Spleen (tissue), 11 donors: ENCODE data around the gene WDR62. TPM values are rescaled to one million over a fixed set of nuclear protein-coding genes. Genes with fewer than 3 reads are reported as not detected.
A peak's percentile ranks its signal among the peaks of the same experiment; 100 is the strongest.

Experiments
- DNase-seq: peaks from one replicate; pipeline ENCODE4 v3.0.0-alpha.2; 2020
- H3K27ac ChIP-seq, 8 donors: fragments of 200-600 bp; sonication (generic) in 7 of 8; 1 replicate in 4 of 8; 2 replicates in 4 of 8; pipeline versions ENCODE4 v1.5.0 to v1.8.0; 2016 to 2021; ENCODE audit warnings: inconsistent platforms in 4 of 8, mild to moderate bottlenecking in 4 of 8, moderate library complexity in 1 of 8
- H3K27me3 ChIP-seq, 7 donors: fragments of 200-600 bp; sonication (generic) in 6 of 7; replicated peaks in 1 of 7; 1 replicate in 4 of 7; 2 replicates in 3 of 7; pipeline versions ENCODE4 v1.5.0 to v1.8.0; 2016 to 2021; ENCODE audit warnings: inconsistent platforms in 3 of 7, mild to moderate bottlenecking in 1 of 7
- H3K36me3 ChIP-seq, 6 donors: fragments of 200-600 bp; sonication (generic) in 5 of 6; 1 replicate in 4 of 6; 2 replicates in 2 of 6; pipeline versions ENCODE4 v1.5.0 to v1.8.0; 2016 to 2021; ENCODE audit warnings: inconsistent platforms in 2 of 6
- H3K4me1 ChIP-seq, 6 donors: fragments of 200-600 bp; sonication (generic) in 5 of 6; 1 replicate in 3 of 6; 2 replicates in 3 of 6; pipeline versions ENCODE4 v1.5.0 to v1.8.0; 2016 to 2021; ENCODE audit warnings: inconsistent platforms in 3 of 6
- H3K4me3 ChIP-seq, 8 donors: fragments of 200-600 bp; sonication (generic) in 7 of 8; 1 replicate in 4 of 8; 2 replicates in 4 of 8; pipeline versions ENCODE4 v1.5.0 to v1.8.0; 2016 to 2021; ENCODE audit warnings: inconsistent platforms in 4 of 8, mild to moderate bottlenecking in 4 of 8, moderate library complexity in 2 of 8
- H3K9me3 ChIP-seq, 8 donors: fragments of 200-600 bp; sonication (generic) in 7 of 8; 1 replicate in 4 of 8; 2 replicates in 4 of 8; pipeline versions ENCODE4 v1.5.0 to v1.8.0; 2016 to 2021; ENCODE audit warnings: inconsistent platforms in 4 of 8
- CTCF ChIP-seq, 11 experiments: fragments of 200-600 bp in 7 of 11; fragments of 450-650 bp in 4 of 11; sonication (generic) in 4 of 11; IDR thresholded peaks in 8 of 11; conservative IDR thresholded peaks in 3 of 11; 1 replicate in 7 of 11; 2 replicates in 4 of 11; pipeline versions ENCODE4 v1.4.0 to v1.8.0; 2016 to 2021; ENCODE audit warnings: antibody characterized with exemption in 11 of 11, inconsistent platforms in 4 of 11, mild to moderate bottlenecking in 1 of 11
- POLR2A ChIP-seq, 3 donors: fragments of 450-650 bp; IDR thresholded peaks; one replicate each; pipeline ENCODE4 v1.5.1; 2017; ENCODE audit warnings: antibody characterized with exemption in 3 of 3, mild to moderate bottlenecking in 1 of 3
- POLR2AphosphoS5 ChIP-seq, 3 donors: sonication (generic); formaldehyde crosslinking; IDR thresholded peaks; one replicate each; pipeline ENCODE4 v1.5.1; 2017; ENCODE audit warnings: antibody characterized with exemption in 3 of 3
- whole genome bisulfite sequencing, 5 donors: extraction: QIAGEN DNeasy Blood & Tissue Kit in 3 of 5; methylation state at CpG; one replicate each; pipeline versions ENCODE4 v1.1.5 to v1.1.7; 2013 to 2018; 5-methylcytosine and 5-hydroxymethylcytosine counted together
- intact Hi-C: fragments of 100-400 bp; cut with DNase I; formaldehyde crosslinking; loops from one replicate; pipeline ENCODE4 v1.15.0; 2023; ENCODE audit warnings: low total_unique reads
- polyA plus RNA-seq, 3 donors: library from polyadenylated mRNA; stranded (reverse); fragments of 200-250 nt; gene quantifications; one replicate each; pipeline ENCODE4 v1.2.1, GENCODE V29; 2013
- total RNA-seq, 7 donors: library from RNA; depleted of rRNA in 3 of 7; stranded (reverse); fragments of >200 nt in 3 of 7; fragmentation: NEBNext Ultra II Directional in 4 of 7; extraction: Animal tissue kit (Norgen Biotek cat#: 25700) in 4 of 7; gene quantifications; one replicate each; pipeline versions ENCODE4 v1.1.0 to v1.2.1, GENCODE V29; 2016 to 2021
- donor health status: healthy with polysubstance abuse.
- donor health status: DM: no; HTN: no; CAD: no; lungs with moderate emphysema.
- donor health status: DM: no; HTN: no; CAD: no.
- donor health status: Bipolar disorder and iron deficiency.
- donor health status: healthy.
- donor health status: DM: no; HTN: no; CAD: no.
- donor health status: DM: yes; HTN: yes; CAD: no.

WDR62 gene
- total and polyA plus RNA-seq, 10 donors: 1.3 to 5.2 (median 2.2) TPM

- no peak for DNase-seq
- Histone ChIP-seq H3K36me3 (peaks cover 0 to 75% (median 43%) of the 10 kb centered on the region in 6 donors), H3K27ac (peak overlapping the region in 7 of 8 donors; percentile 87 to 96 (median 93)), H3K9me3 (no peaks in the 10 kb centered on the region), H3K27me3 (no peaks in the 10 kb centered on the region), H3K4me3 (peak overlapping the region in 7 of 8 donors; percentile 71 to 96 (median 82)), H3K4me1 (peaks cover 15 to 57% (median 35%) of the 10 kb centered on the region in 6 donors)
- TF ChIP-seq POLR2A (IDR thresholded peaks at IDR 0.05) (no peak), CTCF (IDR thresholded peaks at IDR 0.05 in 8 of 11, conservative IDR thresholded peaks at IDR 0.05 in 3 of 11) (no peak), POLR2AphosphoS5 (IDR thresholded peaks at IDR 0.05) (no peak)
- intact Hi-C loops: loop anchor here (10.0 kb wide), 1 partner anchor 61 kb away; the partner anchor contains the start of genes THAP8 and WDR62
- 83 to 100% (median 94%) methylated on average over 1 of the region's 1 CpG for WGBS, 5 donors
These were observed 61.6 kb downstream of the WDR62 start for GRCh38 chr19:36116344-36116637.

- TF ChIP-seq POLR2A (IDR thresholded peaks at IDR 0.05) (no peak), CTCF (IDR thresholded peaks at IDR 0.05 in 8 of 11, conservative IDR thresholded peaks at IDR 0.05 in 3 of 11) (no peak), POLR2AphosphoS5 (IDR thresholded peaks at IDR 0.05) (peak in 1 of 3 donors; percentile 19)
- Histone ChIP-seq H3K9me3 (no peaks in the 10 kb centered on the region), H3K27ac (no peak overlapping the region), H3K36me3 (peaks cover 0 to 91% (median 63%) of the 10 kb centered on the region in 6 donors), H3K27me3 (no peaks in the 10 kb centered on the region), H3K4me3 (no peak overlapping the region), H3K4me1 (peaks cover 6 to 34% (median 21%) of the 10 kb centered on the region in 6 donors)
- WGBS, 5 donors: 92 to 94% (median 93%) methylated on average over 26 of the region's 26 CpGs
- DNase-seq: no peak
- intact Hi-C loops: no loop called here
These were observed 65.6 kb downstream of the WDR62 start for GRCh38 chr19:36120092-36120983.

GRCh38 chr19:36120984-36121358, 66.3 kb downstream of the WDR62 start:
- intact Hi-C loops: no loop called here
- peaks cover 0 to 97% (median 69%) of the 10 kb centered on the region in 6 donors for H3K36me3 ChIP-seq
- WGBS, 5 donors: 91 to 97% (median 96%) methylated on average over 15 to 18 of the region's 18 CpGs
- peaks cover 5 to 29% (median 18%) of the 10 kb centered on the region in 6 donors for H3K4me1 ChIP-seq
- no peak for TF ChIP-seq POLR2A (IDR thresholded peaks at IDR 0.05)
- TF ChIP-seq CTCF (IDR thresholded peaks at IDR 0.05 in 8 of 11, conservative IDR thresholded peaks at IDR 0.05 in 3 of 11): no peak
- TF ChIP-seq POLR2AphosphoS5 (IDR thresholded peaks at IDR 0.05): no peak
- H3K27ac ChIP-seq: no peak overlapping the region
- H3K27me3 ChIP-seq: no peaks in the 10 kb centered on the region
- no peaks in the 10 kb centered on the region for H3K9me3 ChIP-seq
- DNase-seq: no peak
- no peak overlapping the region for H3K4me3 ChIP-seq

GRCh38 chr19:36121486-36122124, 66.9 kb downstream of the WDR62 start:
- DNase-seq: no peak
- no peaks in the 10 kb centered on the region for H3K27me3 ChIP-seq
- no peak overlapping the region for H3K4me3 ChIP-seq
- H3K4me1 ChIP-seq: peaks cover 0 to 23% (median 12%) of the 10 kb centered on the region in 6 donors
- TF ChIP-seq POLR2A (IDR thresholded peaks at IDR 0.05) (no peak), CTCF (IDR thresholded peaks at IDR 0.05 in 8 of 11, conservative IDR thresholded peaks at IDR 0.05 in 3 of 11) (no peak), POLR2AphosphoS5 (IDR thresholded peaks at IDR 0.05) (peak in 2 of 3 donors; percentile 27 to 46)
- H3K36me3 ChIP-seq: peaks cover 0 to 98% (median 69%) of the 10 kb centered on the region in 6 donors
- intact Hi-C loops: no loop called here
- no peaks in the 10 kb centered on the region for H3K9me3 ChIP-seq
- no peak overlapping the region for H3K27ac ChIP-seq
- 81 to 87% (median 86%) methylated on average over 38 to 49 of the region's 49 CpGs for WGBS, 5 donors
